Progenitor cell of endocrine pancreas (in vitro differentiated cells): ENCODE results near the gene MTMR12. TPM values are rescaled to one million over a fixed set of nuclear protein-coding genes. Genes with fewer than 3 reads are reported as not detected.

Experiments used
- DNase-seq: peaks from one replicate; pipeline ENCODE4 v3.0.0; 2021; ENCODE audit warnings: low spot score; ENCODE audit not compliant: unreplicated experiment
- H3K27ac Mint-ChIP-seq: 2 replicates; pipeline ENCODE4 v1.8.0; 2021; ENCODE audit warnings: mild to moderate bottlenecking, moderate library complexity, mixed read lengths
- H3K27me3 Mint-ChIP-seq: 2 replicates; pipeline ENCODE4 v1.8.0; 2021; ENCODE audit warnings: mixed read lengths
- H3K36me3 Mint-ChIP-seq: 2 replicates; pipeline ENCODE4 v1.8.0; 2022; ENCODE audit warnings: mixed read lengths; ENCODE audit not compliant: insufficient read depth
- H3K4me1 Mint-ChIP-seq: 2 replicates; pipeline ENCODE4 v1.8.0; 2021; ENCODE audit warnings: low read depth, mixed read lengths
- H3K4me3 Mint-ChIP-seq: 2 replicates; pipeline ENCODE4 v1.8.0; 2021; ENCODE audit warnings: low read depth, mild to moderate bottlenecking, moderate library complexity, mixed read lengths
- H3K9me3 Mint-ChIP-seq: 2 replicates; pipeline ENCODE4 v1.8.0; 2021; ENCODE audit warnings: low read depth, mixed read lengths
- CTCF ChIP-seq: fragments of 200-600 bp; sonication (generic); IDR thresholded peaks from one replicate; pipeline ENCODE4 v1.5.0; 2021; ENCODE audit warnings: antibody characterized with exemption, mild to moderate bottlenecking; ENCODE audit not compliant: unreplicated experiment
- total RNA-seq: library from RNA; stranded (reverse); gene quantifications from 2 replicates; pipeline ENCODE4 v1.2.1, GENCODE V29; 2021

The MTMR12 gene
- total RNA-seq, 1 donor from 2014 or later = 30.6 TPM

- Mint-ChIP-seq H3K4me1 (peaks cover 19% of the 10 kb centered on the region), H3K4me3 (peak overlapping the region; percentile 4), H3K9me3 (peaks cover 22% of the 10 kb centered on the region), H3K27me3 (no peaks in the 10 kb centered on the region), H3K36me3 (peaks cover 1% of the 10 kb centered on the region), H3K27ac (peak overlapping the region; percentile 95)
- no peak for DNase-seq
- TF ChIP-seq CTCF = no peak
These were observed 18.6 kb upstream of the MTMR12 start for GRCh38 chr5:32331217-32331934.

- DNase-seq = no peak
- Mint-ChIP-seq H3K27me3 (no peaks in the 10 kb centered on the region), H3K27ac (peak overlapping the region; percentile 95), H3K4me3 (no peak overlapping the region), H3K4me1 (peaks cover 23% of the 10 kb centered on the region), H3K9me3 (peaks cover 15% of the 10 kb centered on the region), H3K36me3 (peaks cover 1% of the 10 kb centered on the region)
- TF ChIP-seq CTCF = no peak
These were observed 17.6 kb upstream of the MTMR12 start for GRCh38 chr5:32330126-32330971.

- DNase-seq = no peak
- Mint-ChIP-seq H3K4me1 (peaks cover 23% of the 10 kb centered on the region), H3K9me3 (peaks cover 5% of the 10 kb centered on the region), H3K27ac (peak overlapping the region; percentile 73), H3K4me3 (no peak overlapping the region), H3K27me3 (no peaks in the 10 kb centered on the region), H3K36me3 (peaks cover 1% of the 10 kb centered on the region)
- TF ChIP-seq CTCF = peak; percentile 61
These were observed 16.7 kb upstream of the MTMR12 start for GRCh38 chr5:32329395-32329834.

- H3K9me3 Mint-ChIP-seq = peaks cover 6% of the 10 kb centered on the region
- no peaks in the 10 kb centered on the region for H3K27me3 Mint-ChIP-seq
- peaks cover 4% of the 10 kb centered on the region for H3K36me3 Mint-ChIP-seq
- TF ChIP-seq CTCF = no peak
- H3K4me3 Mint-ChIP-seq = no peak overlapping the region
- DNase-seq = no peak
- H3K4me1 Mint-ChIP-seq = peaks cover 15% of the 10 kb centered on the region
- H3K27ac Mint-ChIP-seq = no peak overlapping the region
These were observed 13.6 kb upstream of the MTMR12 start for GRCh38 chr5:32326216-32326772.

GRCh38 chr5:32325616-32326015, 12.9 kb upstream of the MTMR12 start:
- no peaks in the 10 kb centered on the region for H3K27me3 Mint-ChIP-seq
- DNase-seq = no peak
- no peak overlapping the region for H3K4me3 Mint-ChIP-seq
- TF ChIP-seq CTCF = no peak
- no peak overlapping the region for H3K27ac Mint-ChIP-seq
- H3K9me3 Mint-ChIP-seq = peaks cover 6% of the 10 kb centered on the region
- H3K36me3 Mint-ChIP-seq = peaks cover 4% of the 10 kb centered on the region
- peaks cover 8% of the 10 kb centered on the region for H3K4me1 Mint-ChIP-seq
